ENCODE results near the gene FBXO24.

DNA sequence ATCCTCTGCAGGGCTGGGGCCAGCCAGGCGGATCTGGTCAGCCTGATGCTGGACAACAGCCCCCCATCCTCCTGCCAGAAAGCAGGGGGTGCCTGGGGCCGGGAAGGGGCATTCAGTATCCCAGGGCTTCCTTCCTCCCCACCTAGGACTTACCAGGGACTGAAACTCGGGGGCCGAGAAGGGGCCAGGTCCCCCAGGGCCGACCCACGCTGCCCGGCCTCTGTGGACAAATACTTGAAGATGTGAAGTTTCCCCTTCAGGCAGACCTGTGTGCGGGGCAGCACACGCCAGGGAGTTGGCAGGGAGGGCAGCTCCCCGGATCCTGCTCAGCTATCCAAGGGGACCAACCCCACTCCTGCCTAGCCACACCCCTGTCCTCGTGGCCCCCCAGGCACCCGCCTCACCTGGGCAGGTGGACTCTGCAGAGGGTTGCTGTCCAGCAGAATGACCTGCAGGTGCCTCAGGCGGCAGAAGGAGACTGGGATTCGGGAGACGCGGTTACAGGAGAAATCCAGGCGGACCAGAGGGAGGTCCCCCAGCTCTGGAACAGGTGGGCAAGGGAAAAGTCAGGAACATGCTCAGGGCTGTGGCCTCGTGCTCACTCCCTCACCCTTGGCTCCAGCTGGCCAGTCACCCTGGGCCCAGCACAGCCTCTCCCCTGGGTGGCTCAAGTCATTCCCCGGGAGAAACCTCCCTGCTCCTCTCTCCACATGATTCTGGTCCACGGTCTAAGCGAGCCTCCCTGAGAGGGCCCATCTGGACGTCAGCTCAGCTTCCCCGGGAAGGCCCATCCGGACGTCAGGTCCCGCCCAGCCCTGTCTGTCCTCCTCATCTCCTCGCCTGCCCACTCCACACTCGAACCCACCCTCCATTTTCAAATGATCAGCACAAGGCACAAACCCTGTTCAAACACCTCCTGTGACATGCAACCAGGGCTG lies 7.6 kb upstream of the FBXO24 start:
- TF ChIP-seq, protein P1, sequence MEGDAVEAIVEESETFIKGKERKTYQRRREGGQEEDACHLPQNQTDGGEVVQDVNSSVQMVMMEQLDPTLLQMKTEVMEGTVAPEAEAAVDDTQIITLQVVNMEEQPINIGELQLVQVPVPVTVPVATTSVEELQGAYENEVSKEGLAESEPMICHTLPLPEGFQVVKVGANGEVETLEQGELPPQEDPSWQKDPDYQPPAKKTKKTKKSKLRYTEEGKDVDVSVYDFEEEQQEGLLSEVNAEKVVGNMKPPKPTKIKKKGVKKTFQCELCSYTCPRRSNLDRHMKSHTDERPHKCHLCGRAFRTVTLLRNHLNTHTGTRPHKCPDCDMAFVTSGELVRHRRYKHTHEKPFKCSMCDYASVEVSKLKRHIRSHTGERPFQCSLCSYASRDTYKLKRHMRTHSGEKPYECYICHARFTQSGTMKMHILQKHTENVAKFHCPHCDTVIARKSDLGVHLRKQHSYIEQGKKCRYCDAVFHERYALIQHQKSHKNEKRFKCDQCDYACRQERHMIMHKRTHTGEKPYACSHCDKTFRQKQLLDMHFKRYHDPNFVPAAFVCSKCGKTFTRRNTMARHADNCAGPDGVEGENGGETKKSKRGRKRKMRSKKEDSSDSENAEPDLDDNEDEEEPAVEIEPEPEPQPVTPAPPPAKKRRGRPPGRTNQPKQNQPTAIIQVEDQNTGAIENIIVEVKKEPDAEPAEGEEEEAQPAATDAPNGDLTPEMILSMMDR (IDR thresholded peaks at IDR 0.05; ENCODE audit: insufficient read depth, low read depth, low read length): no peak
- TF ChIP-seq EZH2 (IDR thresholded peaks at IDR 0.05; ENCODE audit: insufficient read depth, low read length): no peak
